Esophagus muscularis mucosa (tissue), 3 donors: ENCODE data around the gene SEC16A.

Source experiments
- CTCF ChIP-seq, 3 experiments: fragments of 200-600 bp in 2 of 3; fragments of 450-650 bp in 1 of 3; sonication (generic) in 2 of 3; IDR thresholded peaks; one replicate each; pipeline ENCODE4 v1.5.1; 2017 to 2019; ENCODE audit warnings: antibody characterized with exemption in 3 of 3, mild to moderate bottlenecking in 2 of 3, moderate library complexity in 1 of 3
- POLR2A ChIP-seq: fragments of 450-650 bp; IDR thresholded peaks from one replicate; pipeline ENCODE4 v1.6.1; 2017; ENCODE audit warnings: antibody characterized with exemption, moderate library complexity, mild to moderate bottlenecking, low read depth

DNA sequence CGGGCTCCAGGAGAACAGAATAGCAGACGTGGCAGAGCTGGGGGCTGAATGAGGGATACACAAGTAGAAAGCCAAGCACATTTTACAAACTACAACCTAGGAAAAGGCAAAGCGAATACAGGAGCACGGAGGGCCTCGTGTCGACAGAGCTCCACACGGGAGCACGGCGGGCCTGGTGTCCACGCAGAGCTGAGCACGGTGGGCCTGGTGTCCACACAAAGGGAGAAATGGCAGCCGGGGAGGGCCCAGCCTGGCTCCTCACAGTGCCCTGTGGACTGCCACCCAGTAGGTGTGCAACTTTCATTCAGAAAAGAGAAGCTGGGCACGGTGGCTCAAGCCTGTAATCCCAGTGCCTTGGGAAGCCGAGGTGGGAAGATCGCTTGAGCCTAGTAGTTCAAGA, 39.8 kb downstream of the SEC16A start:
- no peak for TF ChIP-seq CTCF (IDR thresholded peaks at IDR 0.05)
- no peak for TF ChIP-seq POLR2A
